Ovary (tissue), 9 donors: Measurements from ENCODE around the gene FAT1. TPM values are rescaled to one million over a fixed set of nuclear protein-coding genes. Genes with fewer than 3 reads are reported as not detected.

Experiments
- DNase-seq, 5 donors: peaks; one replicate each; pipeline ENCODE4 v3.0.0-alpha.2; 2019 to 2020
- H3K27ac ChIP-seq, 2 donors: fragments of 200-600 bp; one replicate each; pipeline versions ENCODE4 v1.5.1 to v1.8.0; 2019 to 2022
- H3K27me3 ChIP-seq: fragments of 200-600 bp; one replicate; pipeline ENCODE4 v1.8.0; 2022
- H3K36me3 ChIP-seq: fragments of 200-600 bp; sonication (generic); one replicate; pipeline ENCODE4 v1.5.1; 2019
- H3K4me1 ChIP-seq: one replicate; pipeline ENCODE4 v1.8.1; 2013; ENCODE audit warnings: mild to moderate bottlenecking, moderate library complexity; ENCODE audit not compliant: insufficient read depth
- H3K4me3 ChIP-seq: fragments of 200-600 bp; sonication (generic); one replicate; pipeline ENCODE4 v1.5.1; 2017
- H3K9me3 ChIP-seq, 2 donors: fragments of 200-600 bp in 1 of 2; sonication (generic) in 1 of 2; one replicate each; pipeline versions ENCODE4 v1.5.1 to v1.8.1; 2013 to 2019; ENCODE audit warnings: mild to moderate bottlenecking in 1 of 2, moderate library complexity in 1 of 2
- EP300 ChIP-seq: sonication (generic); formaldehyde crosslinking; IDR thresholded peaks from one replicate; pipeline ENCODE4 v1.6.1; 2017; ENCODE audit warnings: antibody characterized with exemption
- POLR2A ChIP-seq: fragments of 450-650 bp; IDR thresholded peaks from one replicate; pipeline ENCODE4 v1.6.1; 2017; ENCODE audit warnings: antibody characterized with exemption, mild to moderate bottlenecking, moderate library complexity
- WGBS, 3 donors: extraction: QIAGEN DNeasy Blood & Tissue Kit in 1 of 3; methylation state at CpG; one replicate each; pipeline versions ENCODE4 v1.1.5 to v1.1.7; 2013 to 2017; 5-methylcytosine and 5-hydroxymethylcytosine counted together
- intact Hi-C, 4 donors: fragments of 100-400 bp; cut with DNase I; formaldehyde crosslinking; loops; one replicate each; pipeline versions ENCODE4 v1.11.0 to v1.15.1; 2022 to 2023
- polyA plus RNA-seq, 2 donors: library from polyadenylated mRNA; stranded (reverse); fragments of 200-250 nt in 1 of 2; fragments of 350-450 nt in 1 of 2; fragmentation: Illumina TruSeq in 1 of 2; extraction: RNeasy Lipid Tissue Mini Kit (QIAGEN cat#74804) in 1 of 2; gene quantifications; one replicate each; pipeline ENCODE4 v1.2.3, GENCODE V29; 2013 to 2014
- total RNA-seq, 7 donors: library from RNA; depleted of rRNA in 2 of 7; stranded (reverse); fragments of >200 nt in 2 of 7; fragmentation: NEBNext Ultra II Directional in 3 of 7; extraction: Animal tissue kit (Norgen Biotek cat#: 25700) in 3 of 7; gene quantifications; one replicate each; pipeline versions ENCODE4 v1.1.0 to v1.2.4, GENCODE V29; 2016 to 2023
- TF ChIP-seq, protein P1 (sequence below), 3 donors: fragments of 450-650 bp in 2 of 3; fragments of 200-600 bp in 1 of 3; IDR thresholded peaks; one replicate each; pipeline versions ENCODE4 v1.5.1 to v1.8.0; 2016 to 2022; ENCODE audit warnings: antibody characterized with exemption in 3 of 3, mild to moderate bottlenecking in 1 of 3
- donor health status: DM: no; HTN: no; CAD: no; lungs with moderate emphysema.
- donor health status: DM: no; HTN: no; CAD: no.
- donor health status: Bipolar disorder and iron deficiency.
- donor health status: DM: yes; HTN: yes; CAD: no.
- donor health status: DM: no; HTN: no; CAD: no.
- donor health status: DM: yes; HTN: yes; CAD: no.

Gene FAT1
- total and polyA plus RNA-seq, 9 donors, result 20.5 to 78.6 (median 46.6) TPM

DNA sequence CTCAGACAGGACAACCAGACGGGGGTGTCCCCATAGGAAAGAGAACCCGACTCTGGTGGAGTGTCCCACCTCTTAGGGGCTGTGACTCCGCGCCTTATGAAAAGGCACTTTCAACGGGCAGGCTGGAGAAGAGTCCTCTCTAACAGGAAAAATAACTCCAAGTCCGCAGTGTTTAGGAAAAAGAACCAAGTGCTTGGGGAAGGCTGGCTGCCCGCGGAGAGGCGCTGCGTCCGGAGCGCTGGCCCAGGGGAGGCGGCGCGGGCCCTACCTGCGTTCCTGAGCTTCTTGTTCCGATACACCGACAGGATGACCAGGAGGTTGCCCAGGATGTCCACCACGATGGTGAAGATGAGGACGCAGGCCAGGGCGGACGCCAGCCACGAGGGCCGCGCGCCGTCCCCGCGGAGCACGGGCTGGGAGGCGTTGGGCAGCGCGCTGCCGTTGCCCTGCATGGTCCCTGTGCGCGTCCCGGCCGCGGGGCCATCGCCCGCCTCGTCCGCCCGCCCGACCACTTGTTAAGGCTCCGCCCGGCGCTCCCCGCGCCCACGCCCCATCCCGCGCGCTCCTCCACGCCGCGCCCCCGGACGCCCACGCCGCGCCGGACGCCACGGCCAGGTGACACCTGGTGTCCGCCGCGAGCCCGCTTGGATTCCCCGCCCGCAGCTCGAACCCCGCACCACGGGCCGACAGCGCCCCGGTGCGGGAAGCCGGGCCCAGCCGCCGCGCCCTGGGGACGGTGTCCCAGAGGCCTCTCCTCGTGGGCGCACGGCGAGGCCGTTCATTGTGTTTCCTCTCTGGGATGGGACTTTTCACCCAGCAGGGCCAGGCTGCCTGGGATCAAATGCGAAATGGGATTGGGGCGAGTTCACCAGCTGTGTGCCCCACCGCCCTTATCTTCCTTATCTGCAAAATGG, 168.5 kb downstream of the FAT1 start, which contains the start of gene MTNR1A:
Gene MTNR1A, minus strand, starts transcription at position 654 of the 914 bp plus-strand sequence. Its CDS starts 202 bp downstream, at position 452.
- no peaks in the 10 kb centered on the region for H3K27me3 ChIP-seq
- no peaks in the 10 kb centered on the region for H3K4me1 ChIP-seq
- TF ChIP-seq, protein P1, sequence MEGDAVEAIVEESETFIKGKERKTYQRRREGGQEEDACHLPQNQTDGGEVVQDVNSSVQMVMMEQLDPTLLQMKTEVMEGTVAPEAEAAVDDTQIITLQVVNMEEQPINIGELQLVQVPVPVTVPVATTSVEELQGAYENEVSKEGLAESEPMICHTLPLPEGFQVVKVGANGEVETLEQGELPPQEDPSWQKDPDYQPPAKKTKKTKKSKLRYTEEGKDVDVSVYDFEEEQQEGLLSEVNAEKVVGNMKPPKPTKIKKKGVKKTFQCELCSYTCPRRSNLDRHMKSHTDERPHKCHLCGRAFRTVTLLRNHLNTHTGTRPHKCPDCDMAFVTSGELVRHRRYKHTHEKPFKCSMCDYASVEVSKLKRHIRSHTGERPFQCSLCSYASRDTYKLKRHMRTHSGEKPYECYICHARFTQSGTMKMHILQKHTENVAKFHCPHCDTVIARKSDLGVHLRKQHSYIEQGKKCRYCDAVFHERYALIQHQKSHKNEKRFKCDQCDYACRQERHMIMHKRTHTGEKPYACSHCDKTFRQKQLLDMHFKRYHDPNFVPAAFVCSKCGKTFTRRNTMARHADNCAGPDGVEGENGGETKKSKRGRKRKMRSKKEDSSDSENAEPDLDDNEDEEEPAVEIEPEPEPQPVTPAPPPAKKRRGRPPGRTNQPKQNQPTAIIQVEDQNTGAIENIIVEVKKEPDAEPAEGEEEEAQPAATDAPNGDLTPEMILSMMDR (IDR thresholded peaks at IDR 0.05), result no peak
- TF ChIP-seq EP300 (no peak), POLR2A (no peak)
- intact Hi-C loops, result no loop called here
- 3 to 4% (median 3%) methylated on average over 88 to 91 of the region's 91 CpGs for WGBS, 3 donors
- DNase-seq, result no peak
- H3K4me3 ChIP-seq, result no peak within 1 kb of the TSS
- H3K27ac ChIP-seq, result no peak within 1 kb of the TSS
- H3K36me3 ChIP-seq, result no peaks in the 10 kb centered on the region
- H3K9me3 ChIP-seq, result no peaks in the 10 kb centered on the region

DNA sequence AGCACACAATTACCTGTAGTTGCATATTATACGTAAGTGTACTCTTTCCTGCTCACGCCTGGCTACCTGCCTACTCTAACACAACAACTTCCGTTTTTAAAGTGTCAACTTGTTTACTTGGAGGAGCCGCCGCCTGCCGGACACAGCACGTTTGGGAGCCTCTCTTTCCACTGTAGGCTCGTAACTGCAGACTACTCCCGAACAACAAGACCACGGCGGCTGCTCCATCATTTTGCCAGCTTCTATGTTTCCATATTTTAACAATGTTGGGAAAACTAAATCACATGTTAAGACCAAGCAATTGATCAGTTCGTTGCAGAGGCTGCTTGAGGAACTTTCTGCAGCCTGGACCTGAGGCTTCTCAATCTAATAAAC, 169.1 kb downstream of the FAT1 start:
- TF ChIP-seq, protein P1 (IDR thresholded peaks at IDR 0.05), result no peak
- TF ChIP-seq EP300, result no peak
- no peak for TF ChIP-seq POLR2A
- intact Hi-C loops, result no loop called here
- Histone ChIP-seq H3K27me3 (no peaks in the 10 kb centered on the region), H3K36me3 (no peaks in the 10 kb centered on the region), H3K4me1 (no peaks in the 10 kb centered on the region), H3K4me3 (no peak overlapping the region), H3K27ac (no peak overlapping the region), H3K9me3 (no peaks in the 10 kb centered on the region)
- 1% methylated on average over 12 of the region's 12 CpGs for WGBS, 3 donors
- DNase-seq, result no peak

DNA sequence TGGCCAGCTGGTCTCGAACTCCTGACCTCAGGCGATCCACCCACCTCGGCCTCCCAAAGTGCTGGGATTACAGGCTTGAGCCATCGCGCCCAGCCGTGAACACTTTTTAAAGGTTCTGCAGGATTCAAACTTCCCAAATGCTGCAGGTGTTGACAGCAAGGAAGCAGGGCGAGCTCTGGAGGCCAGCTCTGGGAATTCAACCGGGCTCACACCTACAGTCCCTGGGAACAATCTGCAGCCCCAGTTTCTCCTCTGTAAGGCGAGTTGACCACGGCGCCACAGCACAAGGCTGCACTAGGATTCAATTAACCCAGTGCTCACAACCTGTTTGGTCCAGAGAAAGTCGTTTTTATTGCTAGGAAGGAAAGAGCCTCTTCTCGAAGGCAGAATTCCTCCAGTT, 169.9 kb downstream of the FAT1 start:
- Histone ChIP-seq H3K36me3 (no peaks in the 10 kb centered on the region), H3K27ac (no peak overlapping the region), H3K4me3 (no peak overlapping the region), H3K9me3 (no peaks in the 10 kb centered on the region), H3K4me1 (no peaks in the 10 kb centered on the region), H3K27me3 (no peaks in the 10 kb centered on the region)
- 67 to 74% (median 72%) methylated on average over 13 of the region's 13 CpGs for WGBS, 3 donors
- intact Hi-C loops, result no loop called here
- TF ChIP-seq, protein P1 (IDR thresholded peaks at IDR 0.05), result no peak
- no peak for TF ChIP-seq POLR2A
- no peak for TF ChIP-seq EP300
- DNase-seq, result no peak

DNA sequence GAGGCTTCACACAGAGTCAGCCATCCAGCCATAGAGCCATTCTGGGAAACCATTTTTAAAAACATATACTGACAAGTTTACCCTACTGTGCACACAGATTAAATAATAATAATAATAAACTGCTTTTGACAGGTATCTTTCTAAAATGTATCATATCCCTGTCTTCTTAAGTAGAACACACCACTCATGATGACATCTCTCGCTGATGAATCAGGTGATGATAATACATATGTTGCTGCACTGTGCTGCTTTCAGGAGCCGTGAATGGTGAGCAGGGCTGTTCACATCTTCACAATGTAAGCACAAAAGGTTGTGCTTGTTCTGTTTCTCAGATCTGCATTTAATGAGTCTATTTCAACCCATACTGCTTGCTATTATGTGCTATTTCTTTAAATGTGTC, 171.8 kb downstream of the FAT1 start:
- no peak overlapping the region for H3K4me3 ChIP-seq
- DNase-seq, result no peak
- no peaks in the 10 kb centered on the region for H3K4me1 ChIP-seq
- no peaks in the 10 kb centered on the region for H3K27me3 ChIP-seq
- no peak for TF ChIP-seq EP300
- TF ChIP-seq, protein P1 (IDR thresholded peaks at IDR 0.05), result no peak
- no peak for TF ChIP-seq POLR2A
- WGBS, 3 donors, result 88 to 98% (median 93%) methylated on average over 2 of the region's 2 CpGs
- no peak overlapping the region for H3K27ac ChIP-seq
- intact Hi-C loops, result no loop called here
- no peaks in the 10 kb centered on the region for H3K9me3 ChIP-seq
- H3K36me3 ChIP-seq, result no peaks in the 10 kb centered on the region
